GM21367 (cell line): ENCODE results near the gene CAMK1D.
A peak's percentile ranks its signal among the peaks of the same experiment; 100 is the strongest.
"Not testable (repeated sequence)": the region's sequence is repeated elsewhere in the genome, so short reads cannot be mapped to it uniquely, and the experiment has no call there.

ENCODE experiments used
- ATAC-seq: cut with Tn5 transposase; IDR thresholded peaks from one replicate; pipeline ENCODE4 v1.9.1; 2021; ENCODE audit not compliant: unreplicated experiment

Gene CAMK1D

GRCh38 chr10:12543589-12543988, 194.2 kb downstream of the CAMK1D start:
- ATAC-seq, result no peak

- not testable (repeated sequence) for ATAC-seq
Measured at GRCh38 chr10:12546160-12546802, 196.9 kb downstream of the CAMK1D start.

GRCh38 chr10:12547301-12547771, 198.0 kb downstream of the CAMK1D start:
- no peak for ATAC-seq

- no peak for ATAC-seq
Measured at GRCh38 chr10:12549297-12549696, 199.9 kb downstream of the CAMK1D start.

- no peak for ATAC-seq
Measured at GRCh38 chr10:12550994-12551393, 201.6 kb downstream of the CAMK1D start.

GRCh38 chr10:12556039-12556438, 206.7 kb downstream of the CAMK1D start:
- no peak for ATAC-seq

- ATAC-seq, result no peak
Measured at GRCh38 chr10:12559578-12560178, 210.3 kb downstream of the CAMK1D start.

GRCh38 chr10:12561307-12561706, 212.0 kb downstream of the CAMK1D start:
- no peak for ATAC-seq

GRCh38 chr10:12561720-12562119, 212.4 kb downstream of the CAMK1D start:
- no peak for ATAC-seq

GRCh38 chr10:12563489-12563888, 214.1 kb downstream of the CAMK1D start:
- ATAC-seq, result no peak

- ATAC-seq, result no peak
Measured at GRCh38 chr10:12564173-12564572, 214.8 kb downstream of the CAMK1D start.

- ATAC-seq, result no peak
Measured at GRCh38 chr10:12566161-12567115, 217.1 kb downstream of the CAMK1D start.

- no peak for ATAC-seq
Measured at GRCh38 chr10:12568391-12569009, 219.2 kb downstream of the CAMK1D start.

GRCh38 chr10:12572281-12572680, 222.9 kb downstream of the CAMK1D start:
- no peak for ATAC-seq

GRCh38 chr10:12577610-12578009, 228.3 kb downstream of the CAMK1D start:
- no peak for ATAC-seq

GRCh38 chr10:12579954-12580858, 230.9 kb downstream of the CAMK1D start:
- ATAC-seq, result peak; percentile 49

- no peak for ATAC-seq
Measured at GRCh38 chr10:12583891-12584595, 234.7 kb downstream of the CAMK1D start.

- ATAC-seq, result no peak
Measured at GRCh38 chr10:12586741-12587140, 237.4 kb downstream of the CAMK1D start.

GRCh38 chr10:12587451-12587888, 238.1 kb downstream of the CAMK1D start:
- ATAC-seq, result no peak
